Measurements from ENCODE around the gene DGKB. TPM values are rescaled to one million over a fixed set of nuclear protein-coding genes. Genes with fewer than 3 reads are reported as not detected.

DGKB gene
- total and polyA plus RNA-seq, 5 donors = 0.16 to 1.1 (median 0.54) TPM

DNA sequence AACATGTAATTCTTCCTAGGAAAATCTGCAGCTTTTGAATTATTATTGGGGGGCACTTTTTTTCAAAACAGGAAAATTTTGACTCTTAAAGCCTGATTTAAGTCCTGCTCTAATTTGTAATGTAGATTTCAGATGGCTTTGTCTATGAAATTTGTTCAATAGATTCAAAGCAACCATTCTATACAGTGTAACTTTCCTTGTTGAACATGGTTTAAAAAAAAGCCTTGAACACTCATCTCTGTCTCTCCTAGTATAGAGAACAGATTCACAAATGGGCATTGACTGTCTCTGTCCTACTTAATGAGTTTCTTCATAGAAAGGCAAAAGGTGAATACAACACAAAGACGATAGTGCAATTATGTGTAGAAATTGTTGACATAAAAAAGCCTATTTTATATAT is 643.7 kb downstream of the DGKB start:
- no peak overlapping the region for H3K4me3 ChIP-seq (ENCODE audit: low read length)
- no peaks in the 10 kb centered on the region for H3K4me1 ChIP-seq (ENCODE audit: control insufficient read depth, insufficient read depth, low read length)
- no peak for DNase-seq
- no peaks in the 10 kb centered on the region for H3K9me3 ChIP-seq (ENCODE audit: control insufficient read depth, low read length)
- intact Hi-C loops (cut with DNase I) = loop anchor here in 1 of 4 donors (10.0 kb wide), 1 partner anchor 64 kb away; no protein-coding TSS in a partner anchor
- no peak for ATAC-seq
- WGBS = 84% methylated on average over 1 of the region's 1 CpG
- no peak overlapping the region for H3K27ac ChIP-seq (ENCODE audit: low read length)
- H3K27me3 ChIP-seq (ENCODE audit: control insufficient read depth, insufficient read depth) = no peaks in the 10 kb centered on the region

- intact Hi-C loops (cut with DNase I) = loop anchor here in 1 of 4 donors (10.0 kb wide), 1 partner anchor 64 kb away; no protein-coding TSS in a partner anchor
- no peak for DNase-seq
- WGBS = 89% methylated on average over 2 of the region's 2 CpGs
- no peaks in the 10 kb centered on the region for H3K27me3 ChIP-seq (ENCODE audit: control insufficient read depth, insufficient read depth)
- H3K4me3 ChIP-seq (ENCODE audit: low read length) = no peak overlapping the region
- no peak overlapping the region for H3K27ac ChIP-seq (ENCODE audit: low read length)
- ATAC-seq = no peak
- no peaks in the 10 kb centered on the region for H3K9me3 ChIP-seq (ENCODE audit: control insufficient read depth, low read length)
- H3K4me1 ChIP-seq (ENCODE audit: control insufficient read depth, insufficient read depth, low read length) = no peaks in the 10 kb centered on the region
Observed at GRCh38 chr7:14258441-14258840, 644.1 kb downstream of the DGKB start.

DNA sequence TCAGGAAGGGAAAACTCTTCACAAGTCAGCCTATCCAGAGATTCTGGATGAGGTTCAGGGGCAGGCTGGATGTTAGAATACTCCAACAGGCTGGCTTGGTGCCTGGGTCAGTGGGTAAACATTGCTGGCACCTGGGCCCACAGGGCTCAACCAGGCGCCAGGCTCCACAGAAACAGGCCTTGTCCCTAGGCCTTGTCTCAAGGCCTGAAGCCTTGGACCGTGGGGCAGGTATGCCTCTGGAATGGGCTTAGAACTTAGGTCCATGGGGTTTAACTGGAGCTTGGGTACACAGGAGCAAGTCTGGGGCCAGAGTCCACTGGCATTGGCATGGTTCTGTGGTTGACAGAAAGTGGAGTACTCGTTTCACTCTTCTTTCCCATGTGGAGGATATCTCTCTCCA is 650.1 kb downstream of the DGKB start:
- intact Hi-C loops (cut with DNase I) = loop anchor here in 1 of 4 donors (10.0 kb wide), 1 partner anchor 58 kb away; no protein-coding TSS in a partner anchor
- Histone ChIP-seq H3K9me3 (ENCODE audit: control insufficient read depth, low read length) (no peaks in the 10 kb centered on the region), H3K27ac (ENCODE audit: low read length) (no peak overlapping the region), H3K4me1 (ENCODE audit: control insufficient read depth, insufficient read depth, low read length) (no peaks in the 10 kb centered on the region), H3K4me3 (ENCODE audit: low read length) (no peak overlapping the region), H3K27me3 (ENCODE audit: control insufficient read depth, insufficient read depth) (no peaks in the 10 kb centered on the region)
- DNase-seq (no peak), ATAC-seq (peak in 1 of 2 donors; percentile 16)
- 91% methylated on average over 3 of the region's 3 CpGs for WGBS

DNA sequence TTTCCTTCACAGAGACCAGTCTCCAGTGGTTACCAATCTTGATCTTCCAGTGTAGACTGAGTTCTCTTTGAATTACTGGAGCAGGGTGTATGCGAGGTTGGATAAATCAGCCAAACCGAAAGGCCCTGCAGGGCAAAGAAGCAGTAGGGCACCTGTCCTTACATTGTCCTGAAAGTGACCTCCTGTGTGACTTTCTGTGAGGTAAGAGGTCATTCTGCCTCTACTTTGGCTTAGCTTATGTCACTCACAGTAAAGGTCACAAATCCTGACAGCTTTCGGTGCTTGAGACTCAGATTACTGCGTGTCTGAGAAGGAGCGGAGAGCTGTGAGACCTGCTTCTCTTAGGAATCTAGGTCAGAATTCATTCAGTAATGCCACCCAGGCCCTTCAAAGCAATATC is 660.4 kb downstream of the DGKB start:
- intact Hi-C loops (cut with DNase I) = no loop called here
- 80% methylated on average over 5 of the region's 5 CpGs for WGBS

DNA sequence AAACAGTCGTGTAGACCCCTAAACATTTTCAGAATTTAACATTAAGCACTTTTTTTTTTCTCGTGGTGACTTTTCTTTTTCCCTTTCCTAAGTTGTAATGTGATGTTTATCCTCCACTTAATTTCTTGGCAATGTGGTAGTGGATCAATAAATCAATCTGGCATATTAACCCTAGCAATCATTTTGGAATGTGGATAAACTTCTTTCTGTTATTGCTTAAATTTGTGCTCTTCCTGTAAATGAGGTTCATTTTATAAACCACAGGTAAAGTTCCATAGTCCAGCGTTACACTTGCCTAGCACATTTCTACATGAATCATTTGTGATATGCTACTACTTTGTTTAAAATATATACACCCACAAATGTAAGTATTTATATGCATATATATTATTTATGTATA is 665.7 kb downstream of the DGKB start:
- H3K4me1 ChIP-seq (ENCODE audit: control insufficient read depth, insufficient read depth, low read length) = no peaks in the 10 kb centered on the region
- H3K9me3 ChIP-seq (ENCODE audit: control insufficient read depth, low read length) = no peaks in the 10 kb centered on the region
- no peak for DNase-seq
- ATAC-seq = no peak
- no peaks in the 10 kb centered on the region for H3K27me3 ChIP-seq (ENCODE audit: control insufficient read depth, insufficient read depth)
- H3K27ac ChIP-seq (ENCODE audit: low read length) = no peak overlapping the region
- WGBS = 80% methylated on average over 3 of the region's 3 CpGs
- H3K4me3 ChIP-seq (ENCODE audit: low read length) = no peak overlapping the region
- intact Hi-C loops (cut with DNase I) = no loop called here

More for the DNA sequence above, 660.4 kb downstream of the DGKB start:
- no peaks in the 10 kb centered on the region for H3K9me3 ChIP-seq (ENCODE audit: control insufficient read depth, low read length)
- no peak overlapping the region for H3K4me3 ChIP-seq (ENCODE audit: low read length)
- no peaks in the 10 kb centered on the region for H3K4me1 ChIP-seq (ENCODE audit: control insufficient read depth, insufficient read depth, low read length)
- ATAC-seq (peak in 1 of 2 donors; percentile 26), DNase-seq (no peak)
- no peak overlapping the region for H3K27ac ChIP-seq (ENCODE audit: low read length)
- H3K27me3 ChIP-seq (ENCODE audit: control insufficient read depth, insufficient read depth) = no peaks in the 10 kb centered on the region

GRCh38 chr7:14235056-14235455 is 667.5 kb downstream of the DGKB start:
- Histone ChIP-seq H3K4me1 (ENCODE audit: control insufficient read depth, insufficient read depth, low read length) (no peaks in the 10 kb centered on the region), H3K4me3 (ENCODE audit: low read length) (no peak overlapping the region), H3K27me3 (ENCODE audit: control insufficient read depth, insufficient read depth) (no peaks in the 10 kb centered on the region), H3K27ac (ENCODE audit: low read length) (no peak overlapping the region), H3K9me3 (ENCODE audit: control insufficient read depth, low read length) (no peaks in the 10 kb centered on the region)
- DNase-seq = no peak
- no peak for ATAC-seq
- intact Hi-C loops (cut with DNase I) = no loop called here
- WGBS = 69% methylated on average over 2 of the region's 2 CpGs

DNA sequence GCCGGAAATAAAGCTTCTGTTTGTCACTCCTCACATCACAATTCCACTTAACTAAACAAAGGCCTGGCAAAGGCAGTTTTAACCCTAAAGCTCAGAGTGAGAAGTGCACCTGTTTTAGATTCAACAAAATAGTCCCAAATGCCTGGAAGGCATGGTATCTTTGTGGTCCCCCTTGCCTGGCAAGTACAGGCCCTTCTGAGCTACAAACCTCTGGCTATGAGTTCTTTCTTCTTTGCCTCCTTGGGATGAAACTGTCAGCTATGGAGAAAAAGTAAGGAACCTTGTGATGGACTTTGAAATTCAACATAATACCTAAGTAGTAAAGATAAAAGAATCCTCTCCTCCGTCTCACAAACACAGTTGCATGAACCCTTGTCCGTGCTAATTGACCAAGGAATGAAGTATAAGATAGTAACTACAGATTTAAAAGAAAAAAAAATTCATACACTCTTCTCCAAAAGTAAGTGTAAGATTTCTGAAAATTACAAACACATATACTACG is 668.6 kb downstream of the DGKB start:
- no peaks in the 10 kb centered on the region for H3K9me3 ChIP-seq (ENCODE audit: control insufficient read depth, low read length)
- no peaks in the 10 kb centered on the region for H3K4me1 ChIP-seq (ENCODE audit: control insufficient read depth, insufficient read depth, low read length)
- H3K27ac ChIP-seq (ENCODE audit: low read length) = no peak overlapping the region
- intact Hi-C loops (cut with DNase I) = no loop called here
- H3K4me3 ChIP-seq (ENCODE audit: low read length) = no peak overlapping the region
- H3K27me3 ChIP-seq (ENCODE audit: control insufficient read depth, insufficient read depth) = no peaks in the 10 kb centered on the region
- no peak for DNase-seq
- WGBS = 63% methylated on average over 4 of the region's 4 CpGs
- ATAC-seq = no peak

DNA sequence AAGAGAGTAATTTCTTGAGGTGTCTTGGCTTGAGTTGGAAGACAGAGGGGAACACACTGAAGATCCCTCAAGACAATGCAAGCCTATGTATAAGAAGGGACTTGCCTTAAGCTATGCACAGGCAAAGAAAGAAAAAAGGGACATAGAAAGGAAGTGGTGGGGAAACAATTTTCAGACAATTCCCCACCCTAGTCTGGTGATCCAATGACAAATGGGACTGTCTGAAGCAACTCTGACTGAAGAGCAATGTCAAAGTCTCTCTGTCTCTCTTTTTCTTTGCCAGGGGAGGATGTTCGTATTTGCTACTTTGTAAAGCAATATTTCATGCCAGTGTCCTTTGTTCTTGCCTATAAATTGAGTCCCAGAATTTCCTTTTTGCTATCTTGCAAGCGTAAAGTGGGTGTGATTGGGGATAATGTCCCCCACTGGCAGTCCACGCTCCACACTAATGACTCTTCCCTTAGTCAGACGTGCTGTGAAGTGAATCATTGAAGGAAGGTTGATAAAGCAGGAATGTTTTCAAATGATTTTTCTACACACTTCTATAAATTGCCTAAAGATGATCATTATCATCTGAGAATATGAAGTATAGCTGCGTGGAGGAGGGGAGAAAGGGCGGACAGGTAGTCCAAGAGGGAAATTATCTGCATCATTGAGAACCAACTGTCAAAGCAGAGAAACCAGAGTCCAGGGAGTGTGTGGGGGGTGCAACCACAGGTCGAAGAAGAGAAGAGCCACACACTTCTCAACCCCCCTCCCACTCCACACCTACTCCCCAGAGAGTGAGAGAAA is 669.3 kb downstream of the DGKB start:
- intact Hi-C loops (cut with DNase I) = no loop called here
- H3K4me1 ChIP-seq (ENCODE audit: control insufficient read depth, insufficient read depth, low read length) = no peaks in the 10 kb centered on the region
- no peaks in the 10 kb centered on the region for H3K9me3 ChIP-seq (ENCODE audit: control insufficient read depth, low read length)
- 62% methylated on average over 7 of the region's 7 CpGs for WGBS
- H3K27me3 ChIP-seq (ENCODE audit: control insufficient read depth, insufficient read depth) = no peaks in the 10 kb centered on the region
- DNase-seq (no peak), ATAC-seq (no peak)
- no peak overlapping the region for H3K4me3 ChIP-seq (ENCODE audit: low read length)
- no peak overlapping the region for H3K27ac ChIP-seq (ENCODE audit: low read length)

GRCh38 chr7:14229047-14229446 is 673.5 kb downstream of the DGKB start:
- no peaks in the 10 kb centered on the region for H3K4me1 ChIP-seq (ENCODE audit: control insufficient read depth, insufficient read depth, low read length)
- intact Hi-C loops (cut with DNase I) = no loop called here
- no peak for DNase-seq
- H3K9me3 ChIP-seq (ENCODE audit: control insufficient read depth, low read length) = no peaks in the 10 kb centered on the region
- no peak overlapping the region for H3K27ac ChIP-seq (ENCODE audit: low read length)
- ATAC-seq = no peak
- no peaks in the 10 kb centered on the region for H3K27me3 ChIP-seq (ENCODE audit: control insufficient read depth, insufficient read depth)
- H3K4me3 ChIP-seq (ENCODE audit: low read length) = no peak overlapping the region

GRCh38 chr7:14228341-14228740 is 674.2 kb downstream of the DGKB start:
- Histone ChIP-seq H3K9me3 (ENCODE audit: control insufficient read depth, low read length) (no peaks in the 10 kb centered on the region), H3K4me1 (ENCODE audit: control insufficient read depth, insufficient read depth, low read length) (no peaks in the 10 kb centered on the region), H3K4me3 (ENCODE audit: low read length) (no peak overlapping the region), H3K27me3 (ENCODE audit: control insufficient read depth, insufficient read depth) (no peaks in the 10 kb centered on the region), H3K27ac (ENCODE audit: low read length) (no peak overlapping the region)
- DNase-seq (peak in 1 of 3 donors; percentile 18), ATAC-seq (no peak)
- intact Hi-C loops (cut with DNase I) = no loop called here
- 92% methylated on average over 4 of the region's 4 CpGs for WGBS

DNA sequence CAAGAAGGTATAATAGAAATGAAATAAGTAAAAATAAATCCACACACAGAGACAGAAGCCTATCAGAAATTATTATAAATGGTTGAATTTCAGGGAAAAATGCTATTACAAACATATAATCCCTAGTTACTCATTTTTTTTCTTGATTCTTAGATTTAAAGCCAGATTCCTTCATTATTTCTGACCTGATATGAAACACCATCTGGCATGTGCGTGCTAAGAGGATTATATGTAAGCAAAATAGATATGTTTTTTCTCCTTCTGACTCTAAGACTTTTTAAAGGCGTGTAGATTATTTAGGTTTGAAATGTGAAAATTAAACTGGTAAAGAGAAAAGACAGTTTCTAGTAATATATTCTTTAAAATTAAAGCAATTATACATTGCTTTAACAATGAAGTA is 676.4 kb downstream of the DGKB start:
- Histone ChIP-seq H3K9me3 (ENCODE audit: control insufficient read depth, low read length) (no peaks in the 10 kb centered on the region), H3K4me1 (ENCODE audit: control insufficient read depth, insufficient read depth, low read length) (no peaks in the 10 kb centered on the region), H3K4me3 (ENCODE audit: low read length) (no peak overlapping the region), H3K27ac (ENCODE audit: low read length) (no peak overlapping the region), H3K27me3 (ENCODE audit: control insufficient read depth, insufficient read depth) (no peaks in the 10 kb centered on the region)
- 92% methylated on average over 2 of the region's 2 CpGs for WGBS
- intact Hi-C loops (cut with DNase I) = no loop called here
- DNase-seq = no peak
- ATAC-seq = no peak
